AG04450 (cell line): ENCODE measurements around the gene USP11. TPM values are rescaled to one million over a fixed set of nuclear protein-coding genes. Genes with fewer than 3 reads are reported as not detected.

Source experiments
- CTCF ChIA-PET: fragments of 300-600, 350-600 bp; formaldehyde crosslinking; extraction: SDS; loops from one replicate; lab custom pipeline; 2022; ENCODE audit warnings: antibody characterized with exemption, inconsistent platforms; lab: Charles Lee
- POLR2A ChIA-PET: fragments of 350-600 bp; formaldehyde crosslinking; extraction: SDS; loops from one replicate; lab custom pipeline; 2021; ENCODE audit warnings: antibody characterized with exemption, inconsistent platforms; lab: Yijun Ruan, JAX
- DNase-seq: peaks from one replicate; pipeline ENCODE4 v3.0.0-alpha.2; 2011; ENCODE audit warnings: low read depth, low spot score
- H3K27ac ChIP-seq: one replicate; pipeline ENCODE4 v1.5.1; 2012; ENCODE audit warnings: low read depth, low read length, control low read depth
- H3K27me3 ChIP-seq: one replicate; pipeline ENCODE4 v1.6.0; 2012; ENCODE audit warnings: low read length; ENCODE audit not compliant: control insufficient read depth, insufficient read depth
- H3K4me3 ChIP-seq: 2 replicates; pipeline ENCODE4 v1.5.1; 2011; ENCODE audit warnings: mild to moderate bottlenecking, low read depth, low read length, control low read depth
- H3K9me3 ChIP-seq: 2 replicates; pipeline ENCODE4 v1.5.1; 2012; ENCODE audit warnings: low read length; ENCODE audit not compliant: control insufficient read depth, insufficient read depth
- polyA plus RNA-seq: library from polyadenylated mRNA; depleted of rRNA; stranded (reverse); fragments of >200 nt; gene quantifications from 2 replicates; pipeline ENCODE4 v1.2.3, GENCODE V29; 2011
- TF ChIP-seq, protein P1 (sequence below): IDR thresholded peaks from 2 replicates; pipeline ENCODE4 v1.5.1; 2011; ENCODE audit warnings: low read depth, low read length, control low read depth, inconsistent platforms

The USP11 gene
- polyA plus RNA-seq, 1 experiment: 31.5 TPM

DNA sequence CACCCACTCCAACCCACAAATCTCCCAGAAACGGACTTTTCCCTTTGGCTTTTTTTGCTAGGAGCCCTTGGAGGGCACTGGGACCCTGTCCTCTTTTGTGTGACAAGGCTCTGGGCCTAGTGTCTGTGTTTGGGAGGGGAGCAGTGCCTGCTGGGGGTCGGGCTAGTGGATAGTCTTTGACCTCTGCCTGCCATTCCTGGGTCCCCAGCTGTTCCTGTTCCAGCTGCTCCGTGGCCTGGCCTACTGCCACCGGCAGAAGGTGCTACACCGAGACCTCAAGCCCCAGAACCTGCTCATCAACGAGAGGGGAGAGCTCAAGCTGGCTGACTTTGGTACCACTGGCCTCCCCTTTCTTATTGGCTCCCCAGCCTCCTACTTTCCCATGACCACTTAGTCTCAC lies 6.7 kb upstream of the USP11 start:
- H3K4me3 ChIP-seq: no peak overlapping the region
- TF ChIP-seq, protein P1, sequence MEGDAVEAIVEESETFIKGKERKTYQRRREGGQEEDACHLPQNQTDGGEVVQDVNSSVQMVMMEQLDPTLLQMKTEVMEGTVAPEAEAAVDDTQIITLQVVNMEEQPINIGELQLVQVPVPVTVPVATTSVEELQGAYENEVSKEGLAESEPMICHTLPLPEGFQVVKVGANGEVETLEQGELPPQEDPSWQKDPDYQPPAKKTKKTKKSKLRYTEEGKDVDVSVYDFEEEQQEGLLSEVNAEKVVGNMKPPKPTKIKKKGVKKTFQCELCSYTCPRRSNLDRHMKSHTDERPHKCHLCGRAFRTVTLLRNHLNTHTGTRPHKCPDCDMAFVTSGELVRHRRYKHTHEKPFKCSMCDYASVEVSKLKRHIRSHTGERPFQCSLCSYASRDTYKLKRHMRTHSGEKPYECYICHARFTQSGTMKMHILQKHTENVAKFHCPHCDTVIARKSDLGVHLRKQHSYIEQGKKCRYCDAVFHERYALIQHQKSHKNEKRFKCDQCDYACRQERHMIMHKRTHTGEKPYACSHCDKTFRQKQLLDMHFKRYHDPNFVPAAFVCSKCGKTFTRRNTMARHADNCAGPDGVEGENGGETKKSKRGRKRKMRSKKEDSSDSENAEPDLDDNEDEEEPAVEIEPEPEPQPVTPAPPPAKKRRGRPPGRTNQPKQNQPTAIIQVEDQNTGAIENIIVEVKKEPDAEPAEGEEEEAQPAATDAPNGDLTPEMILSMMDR: no peak
- CTCF ChIA-PET: no interaction called here
- no peaks in the 10 kb centered on the region for H3K9me3 ChIP-seq
- no peak for DNase-seq
- POLR2A ChIA-PET: no interaction called here
- no peaks in the 10 kb centered on the region for H3K27me3 ChIP-seq
- H3K27ac ChIP-seq: no peak overlapping the region

DNA sequence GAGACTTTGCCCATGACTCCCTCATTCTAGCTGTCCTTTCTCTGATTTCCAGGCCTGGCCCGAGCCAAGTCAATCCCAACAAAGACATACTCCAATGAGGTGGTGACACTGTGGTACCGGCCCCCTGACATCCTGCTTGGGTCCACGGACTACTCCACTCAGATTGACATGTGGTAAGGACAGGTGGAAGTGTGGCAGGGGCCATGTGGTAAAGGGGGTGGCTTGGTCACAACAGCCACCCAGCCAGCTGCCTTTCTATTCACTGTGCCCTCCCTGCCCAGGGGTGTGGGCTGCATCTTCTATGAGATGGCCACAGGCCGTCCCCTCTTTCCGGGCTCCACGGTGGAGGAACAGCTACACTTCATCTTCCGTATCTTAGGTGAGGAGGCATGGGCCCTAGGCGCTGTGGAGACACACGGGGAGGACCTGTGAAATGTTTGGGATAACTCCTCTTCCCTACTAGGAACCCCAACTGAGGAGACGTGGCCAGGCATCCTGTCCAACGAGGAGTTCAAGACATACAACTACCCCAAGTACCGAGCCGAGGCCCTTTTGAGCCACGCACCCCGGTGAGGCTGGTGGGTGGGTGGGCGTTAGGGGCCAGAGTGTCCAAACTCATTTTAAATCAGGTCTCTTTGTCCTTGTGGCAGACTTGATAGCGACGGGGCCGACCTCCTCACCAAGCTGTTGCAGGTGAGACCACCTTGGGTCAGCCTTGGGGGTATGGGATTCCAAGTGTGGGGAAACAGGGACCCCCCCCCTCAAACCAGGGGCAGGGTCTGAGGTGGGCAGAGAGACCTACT lies 6.1 kb upstream of the USP11 start:
- Histone ChIP-seq H3K27ac (no peak overlapping the region), H3K4me3 (no peak overlapping the region), H3K27me3 (no peaks in the 10 kb centered on the region), H3K9me3 (no peaks in the 10 kb centered on the region)
- CTCF ChIA-PET: no interaction called here
- DNase-seq: no peak
- POLR2A ChIA-PET: no interaction called here
- TF ChIP-seq, protein P1: no peak

DNA sequence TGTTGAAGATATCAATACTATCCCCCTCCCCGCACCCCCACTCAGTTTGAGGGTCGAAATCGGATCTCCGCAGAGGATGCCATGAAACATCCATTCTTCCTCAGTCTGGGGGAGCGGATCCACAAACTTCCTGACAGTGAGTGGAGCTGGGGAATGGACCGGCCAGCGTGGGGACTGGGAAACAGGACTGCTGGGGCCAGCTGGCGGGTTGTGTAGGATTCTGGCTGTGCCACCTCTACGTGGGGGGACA lies 5.5 kb upstream of the USP11 start:
- no peak overlapping the region for H3K4me3 ChIP-seq
- no peak for DNase-seq
- H3K9me3 ChIP-seq: no peaks in the 10 kb centered on the region
- no peaks in the 10 kb centered on the region for H3K27me3 ChIP-seq
- POLR2A ChIA-PET: no interaction called here
- H3K27ac ChIP-seq: no peak overlapping the region
- CTCF ChIA-PET: no interaction called here
- TF ChIP-seq, protein P1: no peak

DNA sequence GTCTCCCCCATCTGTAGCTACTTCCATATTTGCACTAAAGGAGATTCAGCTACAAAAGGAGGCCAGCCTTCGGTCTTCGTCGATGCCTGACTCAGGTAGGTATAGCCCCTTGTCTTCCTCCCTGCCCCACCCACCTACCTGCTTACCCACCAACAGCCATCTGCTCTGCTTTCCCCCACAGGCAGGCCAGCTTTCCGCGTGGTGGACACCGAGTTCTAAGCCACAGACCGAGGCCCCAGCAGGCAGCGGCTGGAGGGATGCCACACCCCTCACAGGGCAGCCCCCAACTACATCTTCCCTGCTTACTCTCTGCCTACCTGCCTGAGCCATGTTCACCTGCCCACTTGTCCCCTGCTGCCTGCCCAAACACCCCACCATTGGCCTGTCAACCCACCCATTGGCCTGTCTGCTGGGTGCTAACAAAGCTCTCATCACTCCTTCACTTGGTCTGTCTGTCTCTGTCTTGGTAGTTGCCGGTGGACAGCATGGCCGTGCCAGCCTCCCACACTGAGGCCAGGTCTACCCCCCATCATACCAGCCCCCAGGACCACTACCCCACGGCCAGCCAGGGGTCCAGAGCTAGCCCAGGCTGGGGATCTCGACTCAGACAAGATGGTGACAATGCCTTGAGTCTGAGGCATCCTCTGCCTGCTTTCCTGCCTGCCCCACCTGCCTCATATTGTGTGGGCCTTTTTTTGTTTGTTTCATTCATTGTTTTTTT lies 4.1 kb upstream of the USP11 start:
- no peak overlapping the region for H3K4me3 ChIP-seq
- CTCF ChIA-PET: no interaction called here
- POLR2A ChIA-PET: interaction anchor here (0.7 to 1.7 kb wide), 2 partner anchors 11 to 15 kb away, joined by 3 to 5 read pairs; partner anchors contain the start of gene CDK16
- H3K27ac ChIP-seq: no peak overlapping the region
- H3K27me3 ChIP-seq: no peaks in the 10 kb centered on the region
- H3K9me3 ChIP-seq: no peaks in the 10 kb centered on the region
- TF ChIP-seq, protein P1: no peak
- no peak for DNase-seq

DNA sequence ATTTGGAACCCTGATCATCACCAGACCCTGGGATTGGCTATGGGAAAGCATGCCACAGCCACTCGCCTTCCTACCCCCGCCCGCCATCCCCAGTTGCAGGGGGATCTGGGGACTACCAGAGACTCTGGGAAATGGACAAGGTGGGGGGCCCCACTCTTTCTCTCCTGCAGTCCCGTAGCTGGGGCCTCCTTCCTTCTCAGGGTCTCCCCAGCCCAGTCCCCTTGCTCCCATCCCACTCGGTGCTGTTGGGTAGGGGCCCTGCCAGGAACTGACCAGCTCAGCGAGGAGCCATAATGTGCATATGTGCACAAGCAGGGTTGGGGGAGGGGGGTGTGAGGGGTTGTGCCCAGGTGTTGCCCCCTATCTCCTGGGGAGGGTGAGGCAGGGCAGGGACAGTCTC lies 3.4 kb upstream of the USP11 start:
- Histone ChIP-seq H3K4me3 (no peak overlapping the region), H3K27me3 (no peaks in the 10 kb centered on the region), H3K27ac (no peak overlapping the region), H3K9me3 (no peaks in the 10 kb centered on the region)
- no peak for DNase-seq
- TF ChIP-seq, protein P1: no peak
- ChIA-PET POLR2A (interaction anchor here (1.7 kb wide), 1 partner anchor 11 kb away, joined by 5 read pairs; the partner anchor contains the start of gene CDK16), CTCF (no interaction called here)
